HCT116 (cell line): ENCODE results near the gene ELL2.

Source experiments
- FOSL1 ChIP-seq: IDR thresholded peaks from 2 replicates; pipeline ENCODE4 v1.6.1; 2012; ENCODE audit warnings: low read depth
- JUND ChIP-seq: IDR thresholded peaks from 2 replicates; pipeline ENCODE4 v1.6.1; 2012
- POLR2A ChIP-seq: IDR thresholded peaks from 2 replicates; pipeline ENCODE4 v1.7.0; 2011; ENCODE audit warnings: borderline replicate concordance; ENCODE audit not compliant: insufficient read depth, insufficient read length; ENCODE audit errors: extremely low read depth
- POLR2AphosphoS5 ChIP-seq: IDR thresholded peaks from 2 replicates; pipeline ENCODE4 v1.6.1; 2011; ENCODE audit warnings: mild to moderate bottlenecking, low read depth, low read length, moderate library complexity
- YY1 ChIP-seq: IDR thresholded peaks from 2 replicates; pipeline ENCODE4 v1.6.1; 2011; ENCODE audit warnings: low read length, low read depth, moderate library complexity, mild to moderate bottlenecking; ENCODE audit not compliant: insufficient replicate concordance; ENCODE audit errors: extremely low read depth
- TF ChIP-seq, protein P1 (sequence below), 3 experiments: fragments of 200-600 bp in 1 of 3; sonication (generic) in 1 of 3; IDR thresholded peaks in 2 of 3; conservative IDR thresholded peaks in 1 of 3; 2 replicates each; pipeline ENCODE4 v1.5.1; 2012 to 2017; ENCODE audit warnings: low read depth in 2 of 3, low read length in 2 of 3, antibody characterized with exemption in 1 of 3, borderline replicate concordance in 1 of 3, control low read depth in 1 of 3, mild to moderate bottlenecking in 1 of 3, mixed read lengths in 1 of 3, mixed run types in 1 of 3, moderate library complexity in 1 of 3; ENCODE audit not compliant: insufficient read depth in 1 of 3
- TF ChIP-seq, protein P2 (sequence below): IDR thresholded peaks from 2 replicates; pipeline ENCODE4 v1.6.1; 2012

DNA sequence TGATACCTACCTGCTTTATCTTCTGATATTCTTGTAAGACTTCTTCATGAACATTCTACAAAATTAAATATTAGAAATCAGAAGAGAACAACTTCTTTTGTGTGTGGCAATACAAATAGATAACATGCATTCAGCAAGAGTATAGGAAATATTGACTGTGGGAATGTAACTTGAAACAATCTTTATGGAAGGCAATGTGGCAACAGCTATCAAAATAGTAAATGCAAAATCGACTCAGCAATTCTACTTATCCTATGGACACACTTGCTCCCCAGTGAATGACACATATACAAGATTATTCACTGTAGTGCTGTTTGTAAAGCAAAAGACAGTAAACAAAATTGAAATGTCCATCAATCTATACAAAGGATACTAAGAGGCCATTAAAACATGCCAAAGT lies 72.6 kb downstream of the ELL2 start:
- no peak for TF ChIP-seq POLR2A
- no peak for TF ChIP-seq YY1
- TF ChIP-seq, protein P1, sequence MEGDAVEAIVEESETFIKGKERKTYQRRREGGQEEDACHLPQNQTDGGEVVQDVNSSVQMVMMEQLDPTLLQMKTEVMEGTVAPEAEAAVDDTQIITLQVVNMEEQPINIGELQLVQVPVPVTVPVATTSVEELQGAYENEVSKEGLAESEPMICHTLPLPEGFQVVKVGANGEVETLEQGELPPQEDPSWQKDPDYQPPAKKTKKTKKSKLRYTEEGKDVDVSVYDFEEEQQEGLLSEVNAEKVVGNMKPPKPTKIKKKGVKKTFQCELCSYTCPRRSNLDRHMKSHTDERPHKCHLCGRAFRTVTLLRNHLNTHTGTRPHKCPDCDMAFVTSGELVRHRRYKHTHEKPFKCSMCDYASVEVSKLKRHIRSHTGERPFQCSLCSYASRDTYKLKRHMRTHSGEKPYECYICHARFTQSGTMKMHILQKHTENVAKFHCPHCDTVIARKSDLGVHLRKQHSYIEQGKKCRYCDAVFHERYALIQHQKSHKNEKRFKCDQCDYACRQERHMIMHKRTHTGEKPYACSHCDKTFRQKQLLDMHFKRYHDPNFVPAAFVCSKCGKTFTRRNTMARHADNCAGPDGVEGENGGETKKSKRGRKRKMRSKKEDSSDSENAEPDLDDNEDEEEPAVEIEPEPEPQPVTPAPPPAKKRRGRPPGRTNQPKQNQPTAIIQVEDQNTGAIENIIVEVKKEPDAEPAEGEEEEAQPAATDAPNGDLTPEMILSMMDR (IDR thresholded peaks at IDR 0.05 in 2 of 3, conservative IDR thresholded peaks at IDR 0.05 in 1 of 3; ENCODE audit: borderline replicate concordance in 1 of 3, insufficient read depth in 1 of 3, low read depth in 2 of 3, low read length in 2 of 3), result no peak
- TF ChIP-seq FOSL1, result no peak
- TF ChIP-seq POLR2AphosphoS5, result no peak
- TF ChIP-seq JUND, result no peak
- TF ChIP-seq, protein P2, sequence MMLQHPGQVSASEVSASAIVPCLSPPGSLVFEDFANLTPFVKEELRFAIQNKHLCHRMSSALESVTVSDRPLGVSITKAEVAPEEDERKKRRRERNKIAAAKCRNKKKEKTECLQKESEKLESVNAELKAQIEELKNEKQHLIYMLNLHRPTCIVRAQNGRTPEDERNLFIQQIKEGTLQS, result no peak
